ENCODE measurements around the gene KIAA0319L. TPM values are rescaled to one million over a fixed set of nuclear protein-coding genes. Genes with fewer than 3 reads are reported as not detected.

The KIAA0319L gene
- total and polyA plus RNA-seq, 9 donors = 18.2 to 78.3 (median 42.7) TPM

- Histone ChIP-seq H3K9me3 (no peaks in the 10 kb centered on the region), H3K4me1 (ENCODE audit: insufficient read depth) (no peaks in the 10 kb centered on the region), H3K4me3 (no peak overlapping the region), H3K27ac (no peak overlapping the region), H3K36me3 (no peaks in the 10 kb centered on the region), H3K27me3 (no peaks in the 10 kb centered on the region)
- 80 to 87% (median 84%) methylated on average over 4 of the region's 4 CpGs for WGBS, 3 donors
- no peak for DNase-seq
- TF ChIP-seq POLR2A (IDR thresholded peaks at IDR 0.05) (no peak), CTCF (IDR thresholded peaks at IDR 0.05) (no peak), EP300 (IDR thresholded peaks at IDR 0.05) (no peak)
- intact Hi-C loops (cut with DNase I) = no loop called here
These were observed 58.0 kb downstream of the KIAA0319L start for GRCh38 chr1:35499231-35499630.

- DNase-seq = no peak
- Histone ChIP-seq H3K4me1 (ENCODE audit: insufficient read depth) (no peaks in the 10 kb centered on the region), H3K27ac (no peak overlapping the region)
These were observed 59.6 kb downstream of the KIAA0319L start for GRCh38 chr1:35497571-35497970.

GRCh38 chr1:35490250-35490649 is 67.0 kb downstream of the KIAA0319L start:
- H3K4me3 ChIP-seq = no peak overlapping the region
- H3K36me3 ChIP-seq = no peaks in the 10 kb centered on the region
- TF ChIP-seq CTCF (IDR thresholded peaks at IDR 0.05) (no peak), POLR2A (IDR thresholded peaks at IDR 0.05) (no peak), EP300 (IDR thresholded peaks at IDR 0.05) (no peak)
- no peaks in the 10 kb centered on the region for H3K27me3 ChIP-seq
- no peak for DNase-seq
- no peaks in the 10 kb centered on the region for H3K9me3 ChIP-seq
- intact Hi-C loops (cut with DNase I) = no loop called here
- no peak overlapping the region for H3K27ac ChIP-seq
- 95 to 100% (median 99%) methylated on average over 1 of the region's 1 CpG for WGBS, 3 donors
- H3K4me1 ChIP-seq (ENCODE audit: insufficient read depth) = no peaks in the 10 kb centered on the region

More at GRCh38 chr1:35497571-35497970, 59.6 kb downstream of the KIAA0319L start:
- Histone ChIP-seq H3K27me3 (no peaks in the 10 kb centered on the region), H3K9me3 (no peaks in the 10 kb centered on the region), H3K36me3 (no peaks in the 10 kb centered on the region), H3K4me3 (no peak overlapping the region)
- 90 to 92% (median 90%) methylated on average over 2 of the region's 2 CpGs for WGBS, 3 donors
- intact Hi-C loops (cut with DNase I) = no loop called here
- TF ChIP-seq CTCF (IDR thresholded peaks at IDR 0.05) (no peak), EP300 (IDR thresholded peaks at IDR 0.05) (no peak), POLR2A (IDR thresholded peaks at IDR 0.05) (no peak)

GRCh38 chr1:35488336-35488735 is 68.9 kb downstream of the KIAA0319L start:
- H3K36me3 ChIP-seq = no peaks in the 10 kb centered on the region
- intact Hi-C loops (cut with DNase I) = no loop called here
- H3K9me3 ChIP-seq = no peaks in the 10 kb centered on the region
- H3K27ac ChIP-seq = no peak overlapping the region
- DNase-seq = no peak
- H3K27me3 ChIP-seq = no peaks in the 10 kb centered on the region
- no peak for TF ChIP-seq POLR2A (IDR thresholded peaks at IDR 0.05)
- no peak for TF ChIP-seq CTCF (IDR thresholded peaks at IDR 0.05)
- no peak for TF ChIP-seq EP300 (IDR thresholded peaks at IDR 0.05)
- 2 to 3% (median 2%) methylated on average over 2 of the region's 2 CpGs for WGBS, 3 donors
- H3K4me1 ChIP-seq (ENCODE audit: insufficient read depth) = no peaks in the 10 kb centered on the region
- H3K4me3 ChIP-seq = no peak overlapping the region
